DOHH2 (cell line): ENCODE measurements around the gene ZNF385B.

Experiments used
- CTCF ChIP-seq: fragments of 200-600 bp; sonication (generic); IDR thresholded peaks from one replicate; pipeline ENCODE4 v1.5.1; 2014; ENCODE audit warnings: antibody characterized with exemption, mild to moderate bottlenecking, low read depth, low read length; ENCODE audit not compliant: poor library complexity, severe bottlenecking
- EZH2phosphoT487 ChIP-seq: fragments of 200-600 bp; sonication (generic); IDR thresholded peaks from 2 replicates; pipeline ENCODE4 v1.6.1; 2017; ENCODE audit warnings: borderline replicate concordance, mild to moderate bottlenecking, antibody characterized with exemption, low read length, moderate library complexity, mixed read lengths

- TF ChIP-seq CTCF: no peak
- no peak for TF ChIP-seq EZH2phosphoT487
These were observed 183.5 kb downstream of the ZNF385B start for GRCh38 chr2:179677746-179678505.
